ENCODE data around the gene NLRP13.
"Not testable (repeated sequence)": the region's sequence is repeated elsewhere in the genome, so short reads cannot be mapped to it uniquely, and the experiment has no call there.

NLRP13 gene

GRCh38 chr19:55931936-55932386 is at the start of gene NLRP13:
TSS of gene NLRP13 (minus strand) at chr19:55932336. CDS start at chr19:55932311, 25 bp downstream.
- DNase-seq (ENCODE audit: low read depth), result no peak

DNA sequence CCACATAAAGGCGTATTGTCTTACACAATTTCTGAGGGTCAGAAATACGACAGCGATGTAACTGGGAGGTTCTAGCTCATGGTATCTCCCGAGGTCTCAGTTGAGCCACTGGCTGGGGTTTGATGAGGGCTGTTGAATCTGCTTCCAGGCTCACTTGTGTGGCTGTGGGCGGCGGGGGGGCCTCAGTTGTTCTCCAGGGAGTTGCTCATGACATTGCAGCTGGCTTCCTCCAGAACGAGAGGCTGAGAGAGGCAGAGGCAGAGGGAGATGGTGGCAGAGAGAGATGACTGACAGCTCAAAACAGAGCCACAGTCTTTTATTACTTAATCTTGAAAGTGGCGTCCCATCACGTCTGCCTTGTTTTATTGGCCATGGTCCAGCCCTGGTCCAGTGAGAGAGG is 48.3 kb upstream of the NLRP13 start:
- DNase-seq (ENCODE audit: low read depth), result no peak

DNA sequence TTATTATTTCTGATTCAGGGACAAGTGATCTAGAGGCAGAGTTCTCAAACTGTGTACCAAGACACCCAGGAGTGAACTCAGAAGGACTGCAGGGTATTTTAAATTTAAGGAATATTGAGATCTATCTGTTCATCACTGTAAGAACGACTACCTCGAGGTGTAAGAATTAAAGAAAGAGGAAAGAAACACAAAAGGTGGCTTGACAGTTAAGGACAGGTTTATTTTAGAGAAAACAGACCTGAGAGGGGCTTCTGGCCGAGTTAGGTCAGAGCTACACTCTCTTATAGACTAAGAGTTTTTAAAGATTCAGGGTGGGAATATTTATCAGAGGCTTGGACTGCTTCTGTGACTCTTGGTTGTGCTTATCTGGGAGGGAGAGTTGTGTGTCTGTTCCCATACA is 41.8 kb upstream of the NLRP13 start:
- DNase-seq (ENCODE audit: low read depth), result no peak

DNA sequence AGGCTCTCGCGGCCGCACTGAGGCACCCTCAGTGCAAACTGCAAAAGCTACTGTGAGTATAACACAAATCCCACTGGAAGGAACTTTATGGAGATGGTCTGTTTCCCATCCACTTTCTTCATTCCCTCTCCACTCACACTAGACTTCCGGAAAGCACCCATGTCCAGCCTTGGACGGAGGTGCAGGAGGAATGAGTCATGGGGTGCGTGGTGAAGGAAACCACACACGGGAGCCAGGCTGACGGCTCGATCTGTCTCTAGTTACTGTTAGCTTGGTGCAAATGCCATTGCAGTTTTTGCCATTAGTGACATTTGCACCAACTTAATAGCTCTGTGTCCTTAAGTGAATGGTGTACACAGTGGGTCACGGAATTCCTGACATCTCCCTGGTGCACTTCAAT is 30.1 kb upstream of the NLRP13 start:
- peak; percentile 47 for DNase-seq (ENCODE audit: low read depth)

GRCh38 chr19:55959996-55960675 is 28.0 kb upstream of the NLRP13 start:
- DNase-seq (ENCODE audit: low read depth), result peak; percentile 7

DNA sequence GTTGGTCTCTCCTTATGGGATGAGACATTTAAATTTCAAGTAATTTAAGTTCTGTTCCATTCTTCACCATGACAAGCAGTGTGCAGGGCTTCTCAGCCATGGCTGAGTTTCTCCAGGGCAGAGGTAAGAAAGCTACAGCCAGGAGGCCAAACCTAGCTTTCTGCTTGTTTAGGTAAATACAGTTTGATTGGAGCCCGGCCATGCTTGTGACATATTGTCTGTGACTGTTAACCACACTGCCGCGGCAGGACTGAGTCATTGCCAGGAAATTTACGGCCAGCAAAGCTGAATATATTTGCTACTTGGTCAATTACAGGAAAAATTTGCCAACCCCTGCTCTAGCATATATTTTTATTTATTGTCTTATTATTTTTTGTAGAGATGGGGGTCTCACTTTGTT is 26.2 kb upstream of the NLRP13 start:
- peak; percentile 53 for DNase-seq (ENCODE audit: low read depth)

DNA sequence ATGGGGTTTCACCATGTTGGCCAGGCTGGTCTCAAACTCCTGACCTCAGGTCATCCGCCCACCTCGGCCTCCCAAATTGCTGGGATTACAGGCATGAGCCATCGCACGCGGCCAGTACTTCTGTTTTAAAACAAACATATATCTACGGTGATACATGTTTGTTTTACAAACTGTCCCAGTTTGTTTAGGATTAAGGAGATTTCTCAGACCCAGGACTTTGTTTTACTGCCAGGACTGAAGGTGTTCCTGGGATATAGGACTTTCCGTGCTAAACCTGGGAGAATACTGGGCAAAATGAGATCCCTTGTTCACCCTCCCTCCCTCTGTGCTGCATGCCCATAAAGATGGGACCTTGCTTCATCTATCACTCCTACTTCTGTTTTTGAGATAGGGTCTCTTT is 24.3 kb upstream of the NLRP13 start:
- no peak for DNase-seq (ENCODE audit: low read depth)

- not testable (repeated sequence) for DNase-seq (ENCODE audit: low read depth)
Observed at GRCh38 chr19:55950566-55950965, 18.4 kb upstream of the NLRP13 start.

GRCh38 chr19:55947532-55947931 is 15.4 kb upstream of the NLRP13 start, which contains the start of gene NLRP8:
TSS of gene NLRP8 (plus strand) at chr19:55947832.
- no peak for DNase-seq (ENCODE audit: low read depth)

- DNase-seq (ENCODE audit: low read depth), result no peak
Observed at GRCh38 chr19:55940306-55940705, 8.2 kb upstream of the NLRP13 start.

DNA sequence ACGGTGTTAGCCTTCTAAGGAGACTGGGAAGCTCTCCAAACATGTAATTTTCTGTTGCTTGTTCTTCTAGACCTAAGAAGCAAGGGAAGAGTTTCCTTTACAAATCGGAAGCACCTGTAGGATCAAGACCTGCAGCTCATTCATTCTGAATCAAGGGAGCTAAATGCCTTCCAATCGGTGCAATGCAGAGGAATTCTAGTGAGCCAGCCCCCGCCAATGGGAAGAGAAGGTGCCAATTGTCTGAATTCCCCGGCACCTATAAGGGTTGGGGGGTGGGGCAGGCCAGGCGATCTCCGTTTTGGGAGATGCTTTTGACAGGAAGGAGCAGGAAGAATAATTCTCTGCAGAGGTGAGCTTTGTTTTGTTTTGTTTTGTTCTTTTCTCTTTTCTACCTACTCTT is 7.1 kb upstream of the NLRP13 start:
- no peak for DNase-seq (ENCODE audit: low read depth)

DNA sequence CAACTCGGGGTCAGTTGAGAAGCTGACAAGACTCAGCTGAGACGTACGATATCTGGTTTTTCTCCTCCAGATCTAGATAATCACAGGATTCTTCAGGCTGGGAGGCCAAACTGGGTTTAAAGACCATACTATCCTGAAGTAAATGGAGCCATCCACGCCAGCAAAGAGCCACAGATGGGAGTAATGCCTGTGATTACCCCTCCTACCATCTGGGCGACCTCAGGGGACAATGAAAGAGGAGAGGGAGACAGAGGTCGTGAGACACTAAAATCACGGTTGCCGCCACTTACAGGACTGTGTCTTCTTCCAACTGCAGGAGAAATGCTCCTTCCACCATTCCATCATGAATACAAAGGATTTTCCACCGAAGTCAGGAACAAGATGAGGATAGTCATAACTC is 3.1 kb upstream of the NLRP13 start:
- DNase-seq (ENCODE audit: low read depth), result no peak

GRCh38 chr19:55930996-55931515 is 1.1 kb downstream of the NLRP13 start:
- DNase-seq (ENCODE audit: low read depth), result no peak

- not testable (repeated sequence) for DNase-seq (ENCODE audit: low read depth)
Observed at GRCh38 chr19:55929258-55929657, 2.9 kb downstream of the NLRP13 start.

GRCh38 chr19:55927991-55928390 is 4.1 kb downstream of the NLRP13 start:
- no peak for DNase-seq (ENCODE audit: low read depth)

DNA sequence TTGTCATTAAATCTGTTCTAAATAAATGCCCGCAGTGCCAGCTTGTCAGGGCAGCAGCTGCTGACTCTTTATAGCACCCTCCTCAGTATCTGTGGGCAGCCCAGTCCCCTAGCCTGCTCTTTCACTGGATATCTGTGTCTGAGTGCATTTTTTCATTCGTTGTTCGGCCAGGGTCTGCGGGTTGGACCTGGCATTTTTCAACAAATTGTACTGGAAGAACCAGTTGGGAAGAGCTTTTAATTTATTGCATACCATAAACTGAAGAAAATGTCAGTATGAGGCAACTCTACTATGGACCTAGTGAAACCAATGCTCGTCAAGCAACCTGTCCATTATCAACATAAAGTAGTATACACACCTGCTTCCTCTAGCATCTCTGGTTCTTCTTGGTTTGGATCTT is 8.6 kb downstream of the NLRP13 start:
- no peak for DNase-seq (ENCODE audit: low read depth)

GRCh38 chr19:55913643-55914268 is 18.4 kb downstream of the NLRP13 start:
- peak; percentile 3 for DNase-seq (ENCODE audit: low read depth)

DNA sequence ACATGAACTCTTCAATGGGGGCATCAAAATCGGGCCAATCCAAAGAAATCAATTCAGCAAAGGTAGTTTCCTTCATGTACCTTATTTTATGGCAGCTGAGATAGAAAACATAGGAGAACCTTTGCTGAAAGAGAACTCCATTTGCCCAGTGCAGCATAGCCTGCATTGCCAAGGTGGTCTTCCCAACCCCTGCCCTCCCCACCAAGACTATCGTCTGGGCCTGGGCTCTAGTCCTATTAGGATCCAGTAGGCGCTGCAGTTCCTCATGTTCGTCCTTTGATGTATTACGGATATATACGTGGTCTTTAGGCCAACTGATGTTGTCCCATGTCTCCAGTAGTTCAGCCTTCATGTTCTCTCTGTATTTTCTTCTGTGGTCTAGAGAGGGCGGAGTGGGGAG is 19.2 kb downstream of the NLRP13 start:
- no peak for DNase-seq (ENCODE audit: low read depth)

DNA sequence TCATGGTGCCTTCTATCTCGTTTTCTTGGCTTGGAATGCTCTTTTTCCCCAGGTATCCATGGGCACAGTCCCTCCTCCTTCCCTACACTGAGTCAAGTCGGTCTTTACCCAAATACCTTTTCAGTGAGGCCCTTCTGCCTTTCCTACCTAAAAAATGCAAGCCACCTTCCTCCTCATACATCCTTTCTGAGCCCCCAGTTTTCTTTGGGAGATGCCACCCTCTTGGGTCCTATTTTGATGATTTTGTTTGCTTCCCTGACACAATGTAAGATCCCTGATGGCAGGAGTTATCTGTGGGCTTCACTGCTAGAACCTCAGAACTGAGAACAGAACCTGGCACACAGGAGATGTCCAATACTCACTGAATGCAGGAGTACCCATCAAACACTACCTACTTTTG is 22.3 kb downstream of the NLRP13 start:
- no peak for DNase-seq (ENCODE audit: low read depth)

DNA sequence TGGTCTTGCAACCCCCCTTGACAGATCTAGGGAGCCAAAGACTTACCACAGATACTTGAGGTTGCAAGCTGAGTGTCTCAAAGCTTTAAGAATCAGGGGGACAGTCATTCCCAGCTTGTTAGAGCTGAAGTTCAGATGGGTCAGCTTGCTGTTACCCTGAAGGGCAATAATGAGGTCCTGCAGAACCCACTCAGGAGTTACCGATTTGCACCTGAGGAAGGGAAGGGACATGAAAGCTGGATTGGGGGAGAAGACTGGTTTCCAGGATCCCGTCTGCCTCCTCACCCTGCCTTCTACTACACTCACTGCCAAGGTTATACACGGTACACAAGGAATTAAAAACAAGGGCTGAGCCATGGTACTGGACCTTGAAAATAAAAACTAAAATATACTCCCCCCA is 24.4 kb downstream of the NLRP13 start:
- DNase-seq (ENCODE audit: low read depth), result no peak

DNA sequence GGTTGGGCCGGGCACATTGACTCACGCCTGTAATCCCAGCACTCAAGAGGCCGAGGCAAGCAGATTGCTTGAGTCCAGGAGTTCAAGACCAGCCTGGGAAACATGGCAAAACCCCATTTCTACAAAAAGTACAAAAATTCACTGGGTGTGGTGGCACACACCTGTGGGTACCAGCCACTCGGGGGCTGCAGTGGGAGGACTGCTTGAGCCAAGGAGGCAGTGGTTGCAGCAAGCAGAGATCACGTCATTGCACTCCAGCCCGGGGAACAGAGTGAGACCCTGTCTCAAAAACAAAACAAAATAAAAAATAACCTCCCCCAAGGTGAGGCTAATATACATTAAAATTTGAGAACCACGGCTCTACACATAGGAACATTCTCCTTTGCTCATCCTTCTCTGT is 24.9 kb downstream of the NLRP13 start:
- DNase-seq (ENCODE audit: low read depth), result no peak

- no peak for DNase-seq (ENCODE audit: low read depth)
Observed at GRCh38 chr19:55902080-55902751, 29.9 kb downstream of the NLRP13 start.
